IgD-negative memory B cell (primary cell): Measurements from ENCODE around the gene LMCD1. TPM values are rescaled to one million over a fixed set of nuclear protein-coding genes. Genes with fewer than 3 reads are reported as not detected.

Experiments used
- H3K27ac Mint-ChIP-seq, 3 donors: one replicate each; pipeline ENCODE4 v1.8.0; 2020 to 2022; ENCODE audit warnings: mild to moderate bottlenecking in 3 of 3, mixed read lengths in 3 of 3, moderate library complexity in 1 of 3
- H3K27me3 Mint-ChIP-seq: one replicate; pipeline ENCODE4 v1.8.0; 2021; ENCODE audit warnings: mixed read lengths
- H3K36me3 Mint-ChIP-seq: one replicate; pipeline ENCODE4 v1.8.0; 2020; ENCODE audit warnings: mild to moderate bottlenecking, mixed read lengths
- H3K4me1 Mint-ChIP-seq, 3 donors: one replicate each; pipeline ENCODE4 v1.8.0; 2020 to 2022; ENCODE audit warnings: mixed read lengths in 3 of 3, mild to moderate bottlenecking in 1 of 3
- H3K4me3 Mint-ChIP-seq, 4 donors: one replicate each; pipeline ENCODE4 v1.8.0; 2020 to 2022; ENCODE audit warnings: mild to moderate bottlenecking in 4 of 4, mixed read lengths in 4 of 4, moderate library complexity in 3 of 4
- H3K9me3 Mint-ChIP-seq, 3 donors: one replicate each; pipeline ENCODE4 v1.8.0; 2020 to 2021; ENCODE audit warnings: mixed read lengths in 3 of 3, mild to moderate bottlenecking in 1 of 3
- polyA plus RNA-seq: library from polyadenylated mRNA; unstranded; fragments of 300-500 nt; fragmentation: Illumina TruSeq; gene quantifications from one replicate; pipeline ENCODE4 v1.2.3, GENCODE V29; 2021

Gene LMCD1
- polyA plus RNA-seq, 1 donor from 2014 or later = 4.8 TPM

DNA sequence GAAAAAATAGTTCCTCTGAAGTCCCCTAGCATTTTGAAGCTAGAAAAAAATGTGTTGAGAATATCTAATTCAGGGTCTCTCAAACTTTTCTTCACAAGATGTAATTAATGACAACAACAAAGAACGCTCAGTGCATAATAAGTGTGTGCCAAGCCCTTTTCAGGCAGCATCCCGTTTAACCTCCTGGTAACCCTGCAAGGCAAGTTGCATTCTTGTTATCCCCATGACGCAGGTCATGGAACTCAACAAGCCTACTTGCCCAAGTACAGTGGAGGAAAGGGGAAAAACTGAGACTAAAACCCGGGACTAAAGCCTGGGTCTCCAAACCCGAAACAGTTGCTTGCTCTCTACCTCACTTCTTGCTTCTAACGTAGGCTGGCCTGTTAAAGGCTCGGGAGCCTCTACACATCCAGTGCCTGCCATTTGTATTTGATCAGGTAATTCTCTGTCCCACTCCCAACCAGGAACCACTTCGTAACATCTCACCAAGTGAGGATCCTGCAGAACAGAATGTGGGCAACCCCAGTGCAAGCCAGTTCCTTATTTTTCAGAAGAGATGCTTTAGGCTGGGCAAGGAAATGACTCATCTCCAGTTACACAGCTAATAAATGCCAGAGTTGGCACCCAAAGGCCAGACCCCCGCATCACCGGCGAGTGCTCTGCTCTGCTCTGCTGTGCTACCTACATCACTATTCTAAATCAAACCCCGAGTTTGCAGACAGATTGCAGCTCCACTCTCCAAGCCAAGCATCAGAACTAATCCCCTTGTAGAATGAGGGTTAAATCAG, 28.3 kb downstream of the LMCD1 start:
- no peak overlapping the region for H3K4me3 Mint-ChIP-seq
- H3K4me1 Mint-ChIP-seq = peaks cover 0 to 1% (median 0%) of the 10 kb centered on the region in 3 donors
- H3K36me3 Mint-ChIP-seq = peaks cover 2% of the 10 kb centered on the region
- no peaks in the 10 kb centered on the region for H3K27me3 Mint-ChIP-seq
- no peak overlapping the region for H3K27ac Mint-ChIP-seq
- H3K9me3 Mint-ChIP-seq = no peaks in the 10 kb centered on the region

DNA sequence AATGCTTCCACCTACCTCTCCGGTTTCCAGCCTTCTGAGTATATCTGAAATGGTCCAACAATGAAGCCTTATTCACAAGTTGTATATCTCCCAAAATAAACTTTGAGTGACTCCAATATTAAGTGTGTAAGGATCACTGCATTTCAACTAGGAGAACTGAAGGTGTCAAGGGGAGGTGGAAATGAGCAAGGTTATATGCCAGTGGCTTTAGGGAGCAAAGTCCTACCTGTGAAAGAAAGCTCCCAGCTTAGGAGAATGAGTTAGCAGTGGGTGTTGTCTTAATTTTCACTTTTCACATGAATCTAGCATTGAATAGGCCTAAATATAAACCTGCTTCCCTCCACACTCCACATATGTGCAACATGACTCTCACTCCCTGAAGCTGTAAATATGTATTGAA, 29.0 kb downstream of the LMCD1 start:
- peaks cover 2% of the 10 kb centered on the region for H3K36me3 Mint-ChIP-seq
- no peak overlapping the region for H3K4me3 Mint-ChIP-seq
- no peaks in the 10 kb centered on the region for H3K27me3 Mint-ChIP-seq
- no peaks in the 10 kb centered on the region for H3K9me3 Mint-ChIP-seq
- peaks cover 0 to 2% (median 0%) of the 10 kb centered on the region in 3 donors for H3K4me1 Mint-ChIP-seq
- H3K27ac Mint-ChIP-seq = no peak overlapping the region

DNA sequence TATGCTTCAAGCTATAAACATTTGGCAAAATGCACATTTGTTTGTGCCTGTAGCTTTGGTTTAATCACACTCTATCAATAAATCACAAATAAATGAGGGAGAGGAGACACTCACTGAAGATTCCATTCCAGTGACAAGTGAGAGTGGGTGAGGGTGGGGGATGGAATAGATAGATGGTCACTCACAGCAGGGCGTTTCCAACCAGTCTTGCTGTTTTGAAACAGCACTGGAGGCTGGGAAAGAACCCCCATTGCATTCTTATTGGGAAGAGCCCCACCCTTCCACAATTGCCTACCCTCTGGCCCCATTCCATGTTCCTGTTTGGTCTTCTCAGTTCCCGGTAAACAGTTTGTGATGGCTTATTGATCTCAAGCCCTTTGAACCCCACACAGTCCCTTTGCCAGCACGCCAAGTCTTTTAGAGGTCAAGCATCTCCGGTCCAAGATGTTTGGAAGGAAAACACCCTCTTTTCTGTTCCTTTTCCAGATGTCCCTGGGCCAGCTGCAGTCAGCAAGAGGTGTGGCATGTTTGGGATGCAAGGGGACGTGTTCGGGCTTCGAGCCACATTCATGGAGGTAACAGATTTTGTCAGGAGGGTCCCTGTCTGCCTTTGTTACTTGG, 30.7 kb downstream of the LMCD1 start:
- Mint-ChIP-seq H3K27me3 (no peaks in the 10 kb centered on the region), H3K27ac (no peak overlapping the region), H3K36me3 (peaks cover 2% of the 10 kb centered on the region), H3K4me3 (no peak overlapping the region), H3K9me3 (no peaks in the 10 kb centered on the region), H3K4me1 (peaks cover 0 to 2% (median 0%) of the 10 kb centered on the region in 3 donors)

DNA sequence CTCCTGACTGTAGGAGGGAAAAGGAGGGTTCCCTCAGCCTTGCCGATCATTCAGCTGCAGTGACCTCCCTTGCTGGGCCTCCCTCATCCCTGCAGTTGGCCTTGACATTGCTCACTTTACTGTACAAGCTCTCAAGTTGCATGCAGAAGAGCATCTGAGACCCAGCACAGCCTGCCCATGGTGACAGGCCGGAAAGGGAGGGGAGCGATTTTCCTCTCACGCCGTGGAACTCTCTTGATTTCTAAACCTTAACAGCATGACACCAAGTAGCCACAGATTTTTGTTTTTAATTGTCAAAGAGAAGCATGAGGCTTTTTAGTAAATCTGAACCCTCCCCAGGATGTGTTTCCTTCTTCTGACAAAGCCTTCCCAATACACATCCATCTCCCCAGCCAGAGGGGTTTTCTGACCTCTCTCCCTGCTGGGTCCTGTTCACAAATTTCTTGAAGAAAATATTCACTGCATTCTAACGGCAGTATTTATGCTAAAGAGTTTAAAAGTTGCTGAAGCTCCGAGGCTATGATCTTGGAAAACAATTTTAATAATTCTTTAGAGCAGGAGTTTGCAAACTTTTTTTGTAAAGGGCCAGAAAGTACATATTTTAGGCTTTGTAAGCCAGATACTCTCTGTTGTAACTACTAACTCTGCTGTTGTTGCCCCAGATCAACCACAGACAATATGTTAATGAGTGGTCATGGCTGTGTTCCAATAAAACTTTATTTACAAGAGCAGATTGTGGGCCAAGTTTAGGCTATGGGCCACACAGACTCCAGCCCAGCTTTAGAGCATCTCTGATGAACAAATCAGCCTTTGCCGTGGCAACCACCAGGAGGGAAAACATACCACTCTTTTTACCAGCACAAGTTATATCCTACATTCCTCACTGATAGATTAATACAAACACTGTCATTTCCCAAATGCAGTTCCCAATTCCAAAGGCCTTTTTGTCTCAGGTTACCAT, 34.8 kb downstream of the LMCD1 start:
- Mint-ChIP-seq H3K27me3 (no peaks in the 10 kb centered on the region), H3K9me3 (no peaks in the 10 kb centered on the region), H3K4me1 (peaks cover 0 to 1% (median 0%) of the 10 kb centered on the region in 3 donors), H3K36me3 (peaks cover 9% of the 10 kb centered on the region), H3K27ac (peak overlapping the region in 1 of 3 donors; percentile 12), H3K4me3 (no peak overlapping the region)

DNA sequence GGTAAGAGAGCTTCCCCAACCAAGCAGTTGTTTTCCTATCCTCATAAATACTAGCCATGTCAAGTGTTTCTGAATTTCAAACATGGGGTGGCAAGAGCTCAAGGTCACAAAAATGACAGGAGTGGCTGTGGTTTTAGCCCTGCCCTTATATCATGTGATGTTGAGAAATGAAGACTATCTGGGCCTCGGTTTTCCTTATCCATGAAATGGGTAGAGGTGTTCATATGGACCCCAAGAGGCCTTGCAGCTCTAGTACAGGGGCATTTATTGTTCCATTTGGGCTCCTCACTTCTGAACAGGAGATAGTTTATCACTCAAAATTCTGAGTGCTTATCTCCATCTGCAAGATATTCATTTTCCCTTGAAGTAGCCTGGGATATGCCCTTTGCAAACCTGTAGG, 35.8 kb downstream of the LMCD1 start:
- no peak overlapping the region for H3K4me3 Mint-ChIP-seq
- H3K9me3 Mint-ChIP-seq = no peaks in the 10 kb centered on the region
- H3K36me3 Mint-ChIP-seq = peaks cover 11% of the 10 kb centered on the region
- H3K4me1 Mint-ChIP-seq = peaks cover 0 to 1% (median 0%) of the 10 kb centered on the region in 3 donors
- H3K27me3 Mint-ChIP-seq = no peaks in the 10 kb centered on the region
- H3K27ac Mint-ChIP-seq = no peak overlapping the region

DNA sequence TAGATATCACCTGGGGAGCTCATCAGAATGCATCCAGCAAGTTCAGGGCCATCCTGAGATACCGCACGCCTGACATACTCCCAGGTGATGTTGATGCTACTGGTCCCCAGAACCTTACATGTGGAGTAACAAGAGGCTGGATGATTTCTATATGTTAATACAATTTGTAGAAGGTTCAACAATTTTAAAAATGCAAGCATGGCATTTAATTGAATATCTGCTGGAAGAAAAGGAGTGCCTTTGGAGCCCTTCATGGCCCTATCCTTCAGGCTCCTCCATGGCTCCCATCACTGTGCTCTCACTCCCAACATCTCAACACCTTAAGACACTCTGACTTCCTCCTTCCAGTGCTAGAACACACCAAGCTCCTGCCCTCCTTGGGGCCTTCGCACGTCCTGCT, 36.6 kb downstream of the LMCD1 start:
- Mint-ChIP-seq H3K4me1 (peaks cover 0 to 1% (median 0%) of the 10 kb centered on the region in 3 donors), H3K36me3 (peaks cover 11% of the 10 kb centered on the region), H3K27ac (no peak overlapping the region), H3K4me3 (no peak overlapping the region), H3K27me3 (no peaks in the 10 kb centered on the region), H3K9me3 (no peaks in the 10 kb centered on the region)

DNA sequence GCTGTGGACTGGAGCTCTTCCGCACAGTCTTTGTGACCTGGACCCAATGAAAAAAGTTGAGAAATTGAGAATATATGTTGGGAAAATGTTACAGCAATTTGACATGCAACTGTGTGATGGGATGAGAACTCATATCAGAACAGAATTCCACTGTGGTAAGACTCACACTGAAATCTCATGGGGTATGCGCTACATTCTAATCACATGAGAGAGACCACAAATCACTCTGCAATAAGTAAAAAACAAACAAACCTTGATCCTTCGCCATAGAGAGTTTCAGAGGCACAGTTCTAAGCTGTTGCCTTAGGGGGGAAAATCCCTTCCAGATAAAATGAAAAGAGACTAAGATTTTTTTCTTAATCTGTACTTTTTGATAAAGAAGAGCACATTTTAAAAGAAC, 37.3 kb downstream of the LMCD1 start:
- Mint-ChIP-seq H3K27me3 (no peaks in the 10 kb centered on the region), H3K4me1 (peaks cover 0 to 1% (median 0%) of the 10 kb centered on the region in 3 donors), H3K36me3 (peaks cover 10% of the 10 kb centered on the region), H3K9me3 (no peaks in the 10 kb centered on the region), H3K4me3 (no peak overlapping the region), H3K27ac (no peak overlapping the region)

DNA sequence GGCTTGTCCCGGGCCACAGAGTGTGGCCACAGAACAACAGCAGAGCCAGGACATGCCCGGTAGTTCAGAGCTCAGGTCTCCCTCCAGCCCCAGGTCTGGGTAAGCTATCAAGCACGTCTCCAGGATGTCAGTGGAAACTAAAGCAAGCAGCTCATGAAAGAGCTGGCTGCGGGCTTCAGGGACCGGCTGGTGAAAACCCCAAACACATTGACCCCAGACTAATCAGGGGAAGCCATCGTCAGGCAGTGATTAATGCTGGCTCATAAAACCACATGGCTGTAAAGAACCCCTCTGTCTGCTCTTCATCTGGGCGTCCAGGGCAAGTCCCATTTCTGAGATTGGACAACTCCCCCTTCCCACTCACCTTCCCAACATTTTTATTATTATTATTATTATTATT, 37.8 kb downstream of the LMCD1 start:
- Mint-ChIP-seq H3K36me3 (peaks cover 9% of the 10 kb centered on the region), H3K4me1 (peaks cover 0 to 1% (median 0%) of the 10 kb centered on the region in 3 donors), H3K4me3 (no peak overlapping the region), H3K27ac (no peak overlapping the region), H3K27me3 (no peaks in the 10 kb centered on the region), H3K9me3 (no peaks in the 10 kb centered on the region)

DNA sequence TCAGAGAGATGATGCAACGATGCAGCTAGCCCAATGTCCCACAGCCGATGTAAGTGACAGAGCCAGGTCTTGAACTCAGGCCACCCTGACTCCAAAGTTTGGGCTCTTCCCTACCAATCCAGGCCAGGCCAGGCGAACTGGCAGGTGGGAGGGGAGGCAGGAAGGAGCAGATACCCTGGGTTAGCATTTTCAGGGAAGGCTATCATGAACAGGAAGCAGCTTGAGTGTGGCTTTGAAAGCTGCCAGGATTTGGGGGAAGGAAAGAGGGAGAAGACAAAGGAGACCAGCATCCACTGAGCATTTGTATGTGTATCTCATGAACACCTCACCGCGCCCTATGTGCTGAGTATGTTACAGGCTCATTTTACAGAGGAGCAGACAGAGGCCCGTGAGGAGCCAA, 38.8 kb downstream of the LMCD1 start:
- Mint-ChIP-seq H3K27me3 (no peaks in the 10 kb centered on the region), H3K36me3 (peaks cover 9% of the 10 kb centered on the region), H3K4me1 (peaks cover 0 to under 1% (median 0%) of the 10 kb centered on the region in 3 donors), H3K27ac (no peak overlapping the region), H3K9me3 (no peaks in the 10 kb centered on the region), H3K4me3 (no peak overlapping the region)

DNA sequence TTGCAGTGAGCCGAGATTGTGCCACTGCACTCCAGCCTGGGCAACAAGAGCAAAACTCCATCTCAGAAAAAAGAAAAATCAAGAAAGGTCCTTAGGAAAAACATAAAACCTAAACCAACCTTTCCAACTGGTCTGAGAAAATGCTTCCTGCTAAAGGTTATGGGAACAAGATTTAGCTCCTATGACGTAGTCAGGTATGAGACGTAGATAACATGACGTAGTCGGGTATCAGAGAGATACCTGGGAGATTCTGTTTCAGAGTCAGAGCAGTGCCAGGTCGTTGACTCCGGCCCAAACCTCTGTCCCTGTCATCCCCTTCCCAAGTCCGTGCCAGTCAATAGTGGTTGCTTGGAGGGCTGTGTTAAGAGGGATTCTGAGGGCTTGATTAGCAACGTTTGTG, 39.9 kb downstream of the LMCD1 start:
- no peaks in the 10 kb centered on the region for H3K9me3 Mint-ChIP-seq
- H3K4me3 Mint-ChIP-seq = no peak overlapping the region
- H3K27me3 Mint-ChIP-seq = no peaks in the 10 kb centered on the region
- H3K4me1 Mint-ChIP-seq = no peaks in the 10 kb centered on the region
- H3K36me3 Mint-ChIP-seq = peaks cover 9% of the 10 kb centered on the region
- no peak overlapping the region for H3K27ac Mint-ChIP-seq

DNA sequence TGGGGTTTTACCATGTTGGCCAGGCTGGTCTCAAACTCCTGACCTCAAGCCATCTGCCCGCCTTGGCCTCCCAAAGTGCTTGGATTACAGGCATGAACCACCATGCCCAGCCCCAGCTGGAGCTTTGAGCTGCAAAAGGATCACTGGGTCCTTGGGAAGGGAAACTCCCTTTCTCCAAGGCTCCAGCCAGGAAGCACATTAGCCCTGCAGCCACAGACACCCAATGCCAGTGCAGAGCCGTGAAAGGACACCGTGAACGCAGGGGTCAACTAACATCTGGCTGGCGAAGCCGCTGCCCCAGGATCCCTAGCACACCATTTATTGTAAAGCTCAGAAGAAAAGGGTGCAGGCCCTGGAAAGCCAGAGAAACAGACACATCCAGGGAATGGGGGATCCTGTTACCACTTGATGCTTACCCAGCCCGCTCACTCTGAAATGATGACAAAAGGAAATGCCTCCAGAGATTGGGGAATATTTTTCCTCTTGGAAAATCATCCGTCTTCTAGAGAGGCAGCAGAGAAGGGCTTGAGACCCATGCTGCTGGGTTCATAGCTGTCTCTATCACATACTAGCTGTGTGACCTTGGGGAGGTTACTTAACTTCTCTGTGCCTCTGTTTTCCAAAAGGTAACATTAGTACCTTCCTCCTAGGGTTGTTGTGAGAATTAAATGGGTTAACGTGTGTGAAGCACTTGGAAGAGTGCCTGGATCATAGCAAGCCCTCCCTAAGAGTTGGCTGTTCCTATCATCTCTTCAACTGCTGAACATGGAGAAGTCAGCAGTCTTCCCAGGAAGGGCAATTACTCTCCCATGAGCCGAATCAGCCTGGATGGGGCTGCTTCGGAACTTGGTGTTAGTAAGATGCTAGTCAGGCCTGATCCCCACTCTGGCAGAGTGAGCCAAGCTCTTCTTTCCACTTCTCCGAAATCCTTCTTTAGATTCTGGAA, 40.8 kb downstream of the LMCD1 start:
- H3K9me3 Mint-ChIP-seq = no peaks in the 10 kb centered on the region
- H3K27ac Mint-ChIP-seq = no peak overlapping the region
- no peaks in the 10 kb centered on the region for H3K4me1 Mint-ChIP-seq
- no peaks in the 10 kb centered on the region for H3K27me3 Mint-ChIP-seq
- H3K4me3 Mint-ChIP-seq = no peak overlapping the region
- H3K36me3 Mint-ChIP-seq = peaks cover 9% of the 10 kb centered on the region

DNA sequence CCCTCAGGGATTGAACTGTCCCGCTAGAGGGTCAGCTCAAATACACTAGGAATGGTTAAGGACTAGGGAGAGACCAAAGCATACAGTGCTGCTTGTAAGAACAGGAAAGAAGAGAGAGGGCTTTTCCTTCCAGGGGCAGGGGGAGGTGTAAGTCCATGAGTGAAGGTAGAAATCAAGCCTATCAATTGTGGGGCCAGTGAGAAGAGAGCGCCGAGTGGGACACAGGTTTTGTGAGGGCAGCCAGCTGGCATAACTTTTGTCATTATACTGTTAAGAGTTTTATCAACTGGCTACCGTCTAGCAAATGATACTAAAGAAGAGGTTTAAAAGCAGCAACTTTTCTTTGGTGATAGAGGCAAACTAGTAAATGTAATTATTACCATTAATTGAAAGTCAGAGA, 45.0 kb downstream of the LMCD1 start:
- H3K9me3 Mint-ChIP-seq = no peaks in the 10 kb centered on the region
- no peak overlapping the region for H3K4me3 Mint-ChIP-seq
- no peaks in the 10 kb centered on the region for H3K4me1 Mint-ChIP-seq
- H3K27me3 Mint-ChIP-seq = no peaks in the 10 kb centered on the region
- peaks cover 4% of the 10 kb centered on the region for H3K36me3 Mint-ChIP-seq
- H3K27ac Mint-ChIP-seq = peak overlapping the region in 1 of 3 donors; percentile 39

DNA sequence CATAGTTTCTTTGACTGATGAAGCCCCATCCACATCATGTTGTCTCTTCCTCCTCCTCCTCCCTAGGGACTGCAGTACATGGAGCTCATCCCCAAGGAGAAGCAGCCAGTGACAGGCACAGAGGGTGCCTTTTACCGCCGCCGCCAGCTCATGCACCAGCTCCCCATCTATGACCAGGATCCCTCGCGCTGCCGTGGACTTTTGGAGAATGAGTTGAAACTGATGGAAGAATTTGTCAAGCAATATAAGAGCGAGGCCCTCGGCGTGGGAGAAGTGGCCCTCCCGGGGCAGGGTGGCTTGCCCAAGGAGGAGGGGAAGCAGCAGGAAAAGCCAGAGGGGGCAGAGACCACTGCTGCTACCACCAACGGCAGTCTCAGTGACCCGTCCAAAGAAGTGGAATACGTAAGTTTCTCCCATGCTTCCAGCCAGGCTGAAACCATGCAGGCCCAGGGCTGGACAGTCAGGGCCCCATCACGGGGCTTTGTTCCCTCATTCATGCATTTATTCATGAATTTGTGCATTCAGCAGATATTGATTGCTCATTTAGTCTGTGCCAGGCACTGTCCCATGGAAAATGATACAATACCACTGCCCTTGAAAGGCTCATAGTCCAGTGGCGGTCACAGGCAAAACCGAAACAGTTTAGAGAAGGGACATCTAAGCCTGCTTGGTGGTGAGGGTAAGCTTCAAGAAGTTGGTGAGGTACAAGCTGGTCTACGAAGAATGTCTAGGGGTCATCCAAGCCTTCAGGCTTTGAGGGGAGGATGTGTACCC, 47.1 kb downstream of the LMCD1 start:
- Mint-ChIP-seq H3K27ac (no peak overlapping the region), H3K36me3 (peaks cover 3% of the 10 kb centered on the region), H3K27me3 (no peaks in the 10 kb centered on the region), H3K4me3 (no peak overlapping the region), H3K9me3 (no peaks in the 10 kb centered on the region), H3K4me1 (no peaks in the 10 kb centered on the region)

DNA sequence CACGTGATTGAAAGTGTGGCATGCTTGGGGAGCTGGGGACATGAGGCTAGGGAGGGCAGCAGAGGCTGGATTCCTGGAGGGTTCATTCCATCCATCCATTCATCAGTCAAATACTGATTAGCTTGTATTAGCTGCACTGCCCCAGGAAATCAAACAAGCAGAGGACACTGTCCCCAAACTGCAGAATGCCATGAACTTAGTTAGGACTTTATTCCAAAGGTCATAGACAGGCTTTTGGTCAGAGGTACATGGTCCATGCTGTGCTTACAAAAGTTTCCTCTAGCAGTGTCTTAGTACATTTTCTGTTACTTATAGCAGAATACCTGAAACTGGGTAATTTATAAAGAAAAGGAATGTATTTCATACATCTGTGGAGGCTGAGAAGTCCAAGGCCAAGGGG, 47.7 kb downstream of the LMCD1 start:
- Mint-ChIP-seq H3K27ac (no peak overlapping the region), H3K27me3 (no peaks in the 10 kb centered on the region)

More for the DNA sequence above, 47.7 kb downstream of the LMCD1 start:
- H3K9me3 Mint-ChIP-seq = no peaks in the 10 kb centered on the region
- H3K4me1 Mint-ChIP-seq = no peaks in the 10 kb centered on the region
- H3K4me3 Mint-ChIP-seq = no peak overlapping the region
- peaks cover 3% of the 10 kb centered on the region for H3K36me3 Mint-ChIP-seq
